GM18951 (cell line): ENCODE data around the gene F13B.
"Not testable (repeated sequence)": the region's sequence is repeated elsewhere in the genome, so short reads cannot be mapped to it uniquely, and the experiment has no call there.

ENCODE experiments used
- POLR2A ChIP-seq: IDR thresholded peaks from 4 replicates; pipeline ENCODE4 v1.6.1; 2011; ENCODE audit warnings: mild to moderate bottlenecking; ENCODE audit not compliant: insufficient read length, insufficient read depth; ENCODE audit errors: extremely low read depth
- in situ Hi-C: fragments of 300-500 bp; cut with MboI; formaldehyde crosslinking; loops from one replicate; pipeline ENCODE4 v1.12.0; 2022; ENCODE audit warnings: low sequenced_read_pairs, mixed read lengths, inconsistent platforms; ENCODE audit not compliant: unreplicated experiment

F13B gene

GRCh38 chr1:197066719-197067456, at the start of gene F13B:
Gene F13B, minus strand, starts transcription at chr1:197067260. Its CDS starts 37 bp downstream, at chr1:197067223.
- TF ChIP-seq POLR2A: no peak
- in situ Hi-C loops: no loop called here

GRCh38 chr1:197116156-197116555, 49.1 kb upstream of the F13B start:
- TF ChIP-seq POLR2A: no peak
- in situ Hi-C loops: no loop called here

GRCh38 chr1:197106869-197107268, 39.8 kb upstream of the F13B start:
- TF ChIP-seq POLR2A: no peak
- in situ Hi-C loops: no loop called here

GRCh38 chr1:197103300-197103699, 36.2 kb upstream of the F13B start:
- in situ Hi-C loops: no loop called here
- no peak for TF ChIP-seq POLR2A

- in situ Hi-C loops: no loop called here
- no peak for TF ChIP-seq POLR2A
Observed at GRCh38 chr1:197101978-197102377, 34.9 kb upstream of the F13B start.

GRCh38 chr1:197100677-197101076, 33.6 kb upstream of the F13B start:
- no peak for TF ChIP-seq POLR2A
- in situ Hi-C loops: no loop called here

GRCh38 chr1:197099444-197099843, 32.4 kb upstream of the F13B start:
- in situ Hi-C loops: no loop called here
- TF ChIP-seq POLR2A: no peak

GRCh38 chr1:197096971-197097370, 29.9 kb upstream of the F13B start:
- in situ Hi-C loops: not testable (repeated sequence)

GRCh38 chr1:197096137-197096536, 29.1 kb upstream of the F13B start:
- in situ Hi-C loops: no loop called here
- no peak for TF ChIP-seq POLR2A

GRCh38 chr1:197093226-197093885, 26.3 kb upstream of the F13B start:
- in situ Hi-C loops: no loop called here
- TF ChIP-seq POLR2A: no peak

GRCh38 chr1:197092491-197093023, 25.5 kb upstream of the F13B start:
- in situ Hi-C loops: no loop called here
- no peak for TF ChIP-seq POLR2A

GRCh38 chr1:197083474-197083873, 16.4 kb upstream of the F13B start:
- no peak for TF ChIP-seq POLR2A

GRCh38 chr1:197081117-197081753, 14.2 kb upstream of the F13B start:
- in situ Hi-C loops: no loop called here
- no peak for TF ChIP-seq POLR2A

More at GRCh38 chr1:197083474-197083873, 16.4 kb upstream of the F13B start:
- in situ Hi-C loops: no loop called here
